H1 (cell line): ENCODE results near the gene NDUFA7. TPM values are rescaled to one million over a fixed set of nuclear protein-coding genes. Genes with fewer than 3 reads are reported as not detected.

Experiments used
- CTCF ChIA-PET: fragments of 300-600 bp; sonication (Branson Sonifier 250); formaldehyde crosslinking; loops from one replicate; lab custom pipeline; 2021; ENCODE audit not compliant: partially characterized antibody; lab: Charles Lee
- POLR2A ChIA-PET: fragments of 300-600 bp; sonication (Branson Sonifier 250); formaldehyde crosslinking; loops from one replicate; lab custom pipeline; 2021; ENCODE audit warnings: inconsistent platforms; ENCODE audit not compliant: partially characterized antibody; lab: Charles Lee
- DNase-seq, 2 experiments: peaks; one replicate each; pipeline versions ENCODE4 v3.0.0 to v3.0.0-alpha.2; 2010 to 2022; ENCODE audit warnings: low spot score in 2 of 2, low read depth in 1 of 2, mixed read lengths in 1 of 2
- FAIRE-seq: peaks from 2 replicates; lab custom pipeline; 2011; peaks lifted over from hg19 to GRCh38; lab: Jason Lieb, UNC
- H2AFZ ChIP-seq: 2 replicates; pipeline ENCODE4 v1.8.1; 2012; ENCODE audit warnings: low read length, inconsistent platforms
- H2AK5ac ChIP-seq: 2 replicates; pipeline ENCODE4 v1.6.1; 2013; ENCODE audit warnings: low read depth, low read length
- H2BK120ac ChIP-seq: replicated peaks from 2 replicates; pipeline ENCODE3; 2013; ENCODE audit warnings: low read depth, low read length, inconsistent platforms
- H2BK12ac ChIP-seq: 2 replicates; pipeline ENCODE4 v1.6.1; 2013; ENCODE audit warnings: low read depth, low read length
- H2BK15ac ChIP-seq: 2 replicates; pipeline ENCODE4 v1.6.1; 2013; ENCODE audit warnings: low read length
- H2BK20ac ChIP-seq: 2 replicates; pipeline ENCODE4 v1.6.1; 2013; ENCODE audit warnings: low read length
- H2BK5ac ChIP-seq: 2 replicates; pipeline ENCODE4 v1.6.1; 2013; ENCODE audit warnings: low read depth, low read length
- H3K14ac ChIP-seq: 2 replicates; pipeline ENCODE4 v1.6.1; 2013; ENCODE audit warnings: inconsistent platforms; ENCODE audit not compliant: insufficient read length
- H3K18ac ChIP-seq: 2 replicates; pipeline ENCODE4 v1.6.1; 2013; ENCODE audit warnings: low read length; ENCODE audit errors: extremely low read depth
- H3K23ac ChIP-seq: 2 replicates; pipeline ENCODE4 v1.6.1; 2013; ENCODE audit warnings: inconsistent platforms; ENCODE audit not compliant: insufficient read length
- H3K23me2 ChIP-seq: 2 replicates; pipeline ENCODE4 v1.6.1; 2013; ENCODE audit warnings: low read depth, low read length
- H3K27ac ChIP-seq: 2 replicates; pipeline ENCODE4 v1.6.1; 2011; ENCODE audit warnings: low read depth, low read length, inconsistent platforms
- H3K27me3 ChIP-seq, 4 experiments: replicated peaks in 1 of 4; 1 replicate in 1 of 4; 2 replicates in 3 of 4; pipeline versions ENCODE4 v1.6.1 to v1.8.1; 2011 to 2013; ENCODE audit warnings: low read length in 3 of 4, mild to moderate bottlenecking in 3 of 4, inconsistent platforms in 2 of 4, mixed read lengths in 2 of 4, moderate library complexity in 1 of 4; ENCODE audit not compliant: control insufficient read depth in 3 of 4, insufficient read depth in 3 of 4; ENCODE audit errors: extremely low read depth in 1 of 4
- H3K36me3 ChIP-seq, 4 experiments: 2 replicates each; pipeline versions ENCODE4 v1.6.1 to v1.8.1; 2011 to 2013; ENCODE audit warnings: mild to moderate bottlenecking in 4 of 4, low read length in 3 of 4, moderate library complexity in 2 of 4, control low read depth in 1 of 4, inconsistent platforms in 1 of 4; ENCODE audit not compliant: insufficient read depth in 4 of 4, control insufficient read depth in 2 of 4
- H3K4ac ChIP-seq: replicated peaks from 2 replicates; pipeline ENCODE3; 2013; ENCODE audit warnings: low read length, low read depth, mixed read lengths, inconsistent platforms; ENCODE audit not compliant: insufficient read length
- H3K4me1 ChIP-seq, 4 experiments: replicated peaks in 1 of 4; 1 replicate in 1 of 4; 2 replicates in 3 of 4; pipeline versions ENCODE4 v1.6.1 to v1.8.1; 2011 to 2013; ENCODE audit warnings: low read length in 3 of 4, inconsistent platforms in 2 of 4, mixed read lengths in 1 of 4; ENCODE audit not compliant: insufficient read depth in 4 of 4, control insufficient read depth in 3 of 4
- H3K4me2 ChIP-seq, 2 experiments: 2 replicates each; pipeline versions ENCODE4 v1.6.1 to v1.8.1; 2011 to 2013; ENCODE audit warnings: low read depth in 2 of 2, low read length in 2 of 2, control low read depth in 1 of 2, inconsistent platforms in 1 of 2, mild to moderate bottlenecking in 1 of 2; ENCODE audit not compliant: insufficient read depth in 1 of 2
- H3K4me3 ChIP-seq, 4 experiments: fragments of 200-600, 300-600 bp in 1 of 4; sonication (generic), shearing (Covaris generic), sonication (Bioruptor Twin) in 1 of 4; 2 replicates each; pipeline versions ENCODE4 v1.5.1 to v1.8.1; 2011 to 2016; ENCODE audit warnings: low read length in 4 of 4, low read depth in 3 of 4, control low read depth in 2 of 4, inconsistent platforms in 2 of 4, mild to moderate bottlenecking in 2 of 4, mixed read lengths in 1 of 4, moderate library complexity in 1 of 4; ENCODE audit not compliant: insufficient read depth in 2 of 4; ENCODE audit errors: extremely low read depth in 1 of 4
- H3K56ac ChIP-seq: replicated peaks from 2 replicates; pipeline ENCODE3; 2013; ENCODE audit warnings: low read depth, mild to moderate bottlenecking, mixed read lengths, low read length, inconsistent platforms; ENCODE audit not compliant: insufficient read length
- H3K79me1 ChIP-seq: 2 replicates; pipeline ENCODE4 v1.6.1; 2013; ENCODE audit warnings: low read depth, low read length, control low read depth
- H3K79me2 ChIP-seq, 2 experiments: 2 replicates each; pipeline versions ENCODE4 v1.6.1 to v1.8.1; 2012 to 2013; ENCODE audit warnings: low read length in 2 of 2, mild to moderate bottlenecking in 2 of 2, inconsistent platforms in 1 of 2; ENCODE audit not compliant: insufficient read depth in 2 of 2, control insufficient read depth in 1 of 2
- H3K9ac ChIP-seq, 4 experiments: replicated peaks in 1 of 4; 1 replicate in 1 of 4; 2 replicates in 3 of 4; pipeline versions ENCODE4 v1.6.1 to v1.8.1; 2011 to 2013; ENCODE audit warnings: low read depth in 3 of 4, low read length in 3 of 4, control low read depth in 2 of 4, mild to moderate bottlenecking in 2 of 4, moderate library complexity in 2 of 4, inconsistent platforms in 1 of 4; ENCODE audit errors: extremely low read depth in 1 of 4
- H3K9me3 ChIP-seq, 2 experiments: 2 replicates each; pipeline versions ENCODE4 v1.6.1 to v1.8.1; 2012 to 2013; ENCODE audit warnings: mild to moderate bottlenecking in 2 of 2, moderate library complexity in 2 of 2, control low read depth in 1 of 2, inconsistent platforms in 1 of 2, low read depth in 1 of 2, low read length in 1 of 2, mixed read lengths in 1 of 2; ENCODE audit not compliant: insufficient read depth in 2 of 2
- H4K20me1 ChIP-seq, 2 experiments: replicated peaks in 1 of 2; 2 replicates each; pipeline versions ENCODE3 to v1.8.1; 2011 to 2013; ENCODE audit warnings: inconsistent platforms in 2 of 2, low read length in 2 of 2, mild to moderate bottlenecking in 1 of 2; ENCODE audit not compliant: insufficient read depth in 2 of 2, control insufficient read depth in 1 of 2
- H4K5ac ChIP-seq: 2 replicates; pipeline ENCODE4 v1.6.1; 2013; ENCODE audit warnings: low read length, low read depth, mixed read lengths, inconsistent platforms; ENCODE audit not compliant: insufficient read length
- H4K8ac ChIP-seq: 2 replicates; pipeline ENCODE4 v1.8.0; 2013; ENCODE audit warnings: mild to moderate bottlenecking, moderate library complexity, low read length, inconsistent platforms; ENCODE audit not compliant: insufficient read depth; ENCODE audit errors: extremely low read depth
- H4K91ac ChIP-seq: replicated peaks from 2 replicates; pipeline ENCODE3; 2013; ENCODE audit warnings: low read length, mixed read lengths, inconsistent platforms; ENCODE audit not compliant: insufficient read length
- BRCA1 ChIP-seq: IDR thresholded peaks from 2 replicates; pipeline ENCODE4 v1.6.1; 2012; ENCODE audit warnings: low read depth, low read length, improper control_type of control experiment
- CBX5 ChIP-seq: fragments of 300-800, 300-1000 bp; sonication (generic); IDR thresholded peaks from 2 replicates; pipeline ENCODE4 v1.7.1; 2016; ENCODE audit warnings: antibody characterized with exemption, low read length, low read depth
- CTBP2 ChIP-seq: IDR thresholded peaks from 2 replicates; pipeline ENCODE4 v1.7.0; 2011; ENCODE audit warnings: borderline replicate concordance, mild to moderate bottlenecking, moderate library complexity, mixed read lengths, low read length; ENCODE audit not compliant: insufficient read depth, insufficient read length
- EZH2 ChIP-seq: fragments of 200-600 bp; sonication (generic); IDR thresholded peaks from 2 replicates; pipeline ENCODE4 v1.7.1; 2012; ENCODE audit warnings: low read depth, mild to moderate bottlenecking, moderate library complexity, low read length, inconsistent platforms; ENCODE audit not compliant: severe bottlenecking
- JUN ChIP-seq: IDR thresholded peaks from 2 replicates; pipeline ENCODE4 v1.6.1; 2011; ENCODE audit warnings: low read depth, mild to moderate bottlenecking, improper control_type of control experiment, low read length
- KDM1A ChIP-seq: fragments of 200-600, 300-600 bp; sonication (generic); IDR thresholded peaks from 2 replicates; pipeline ENCODE4 v1.7.1; 2016; ENCODE audit warnings: mild to moderate bottlenecking, low read length, borderline replicate concordance
- NANOG ChIP-seq: IDR thresholded peaks from 2 replicates; pipeline ENCODE4 v1.6.1; 2011; ENCODE audit warnings: low read length, low read depth, mild to moderate bottlenecking, inconsistent platforms; ENCODE audit not compliant: insufficient read depth, poor library complexity, severe bottlenecking
- POLR2A ChIP-seq, 2 experiments: IDR thresholded peaks; 1 replicate in 1 of 2; 2 replicates in 1 of 2; pipeline ENCODE4 v1.6.1; 2011; ENCODE audit warnings: low read depth in 2 of 2, low read length in 2 of 2, mild to moderate bottlenecking in 2 of 2; ENCODE audit errors: control extremely low read depth in 1 of 2
- POLR2AphosphoS5 ChIP-seq: IDR thresholded peaks from 2 replicates; pipeline ENCODE4 v1.6.1; 2011; ENCODE audit warnings: low read depth, low read length
- POU5F1 ChIP-seq: IDR thresholded peaks from 2 replicates; pipeline ENCODE4 v1.6.1; 2011; ENCODE audit warnings: low read depth, mild to moderate bottlenecking, low read length, moderate library complexity
- SP1 ChIP-seq: IDR thresholded peaks from 2 replicates; pipeline ENCODE4 v1.6.1; 2011; ENCODE audit warnings: low read depth, low read length
- SRF ChIP-seq: IDR thresholded peaks from 2 replicates; pipeline ENCODE4 v1.6.1; 2011; ENCODE audit warnings: mild to moderate bottlenecking, low read depth, low read length, moderate library complexity
- TAF1 ChIP-seq: IDR thresholded peaks from 2 replicates; pipeline ENCODE4 v1.6.1; 2011; ENCODE audit warnings: mild to moderate bottlenecking, low read depth, low read length
- whole genome bisulfite sequencing, 2 experiments: shearing (Covaris generic) in 1 of 2; methylation state at CpG; one replicate each; pipeline versions ENCODE4 v1.1.6 to v1.1.7; 2013 to 2015; ENCODE audit warnings: low lambda C conversion rate in 2 of 2, mixed read lengths in 2 of 2, inconsistent platforms in 1 of 2, low coverage in 1 of 2, missing lambda C conversion rate in 1 of 2; ENCODE audit not compliant: insufficient replicate concordance in 2 of 2, insufficient coverage in 1 of 2, insufficient read length in 1 of 2; ENCODE audit errors: extremely low coverage in 1 of 2, missing lambda C conversion rate in 1 of 2; 5-methylcytosine and 5-hydroxymethylcytosine counted together
- polyA plus RNA-seq, 7 experiments: library from polyadenylated mRNA; depleted of rRNA in 3 of 7; stranded (reverse) in 5 of 7; unstranded in 2 of 7; fragments of >200 nt in 5 of 7; fragments of 200-250 nt in 2 of 7; gene quantifications; 1 replicate in 5 of 7; 2 replicates in 1 of 7; 4 replicates in 1 of 7; pipeline versions ENCODE4 v1.2.1 to v1.2.3, GENCODE V29; 2011 to 2013; ENCODE audit warnings: missing spikeins in 2 of 7, mixed read lengths in 2 of 7
- total RNA-seq: library from RNA; stranded (reverse); fragmentation: NEBNext Ultra II Directional; extraction: Animal tissue kit (Norgen Biotek cat#: 25700); gene quantifications from 2 replicates; pipeline ENCODE4 v1.2.1, GENCODE V29; 2021
- TF ChIP-seq, protein P1 (sequence below): IDR thresholded peaks from 2 replicates; pipeline ENCODE4 v1.6.1; 2012; ENCODE audit warnings: inconsistent platforms

NDUFA7 gene
- total and polyA plus RNA-seq, 2 of the 8 experiments (the other 6 are each of a cell fraction or from before 2014, with no cell fraction given) = 54.4 to 286 TPM

DNA sequence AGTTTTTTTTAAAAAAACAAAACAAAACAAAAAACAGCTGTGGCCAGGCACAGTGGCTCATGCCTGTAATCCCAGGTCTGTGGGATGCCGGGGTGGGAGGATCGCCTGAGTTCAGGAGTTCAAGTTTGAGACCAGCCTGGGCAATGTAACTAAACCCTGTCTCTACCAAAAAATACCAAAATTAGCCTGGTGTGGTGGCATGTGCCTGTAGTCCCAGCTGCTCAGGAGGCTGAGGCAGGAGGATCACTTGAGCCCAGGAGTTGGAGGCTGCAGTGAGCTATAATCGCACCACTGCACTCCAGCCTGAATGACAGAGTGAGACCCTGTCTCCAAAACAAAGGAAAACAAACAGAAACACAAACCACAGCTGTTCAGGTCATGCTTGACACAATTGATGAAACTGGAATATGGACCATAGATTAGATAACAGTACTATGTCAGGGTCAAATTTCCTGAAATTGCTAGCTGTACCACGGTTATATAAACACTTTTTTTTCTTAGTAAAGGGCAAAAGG, 35.9 kb upstream of the NDUFA7 start:
- no peak overlapping the region for H3K27ac ChIP-seq
- no peaks in the 10 kb centered on the region for H3K9me3 ChIP-seq
- H3K79me2 ChIP-seq = no peaks in the 10 kb centered on the region
- no peak overlapping the region for H4K5ac ChIP-seq
- H3K4me1 ChIP-seq = peaks cover 0 to 4% (median 2%) of the 10 kb centered on the region in 4 experiments; a peak in 3 of 7 replicates
- H3K4ac ChIP-seq = no peak overlapping the region
- H3K14ac ChIP-seq = no peak overlapping the region
- no peak overlapping the region for H2BK5ac ChIP-seq
- no peak overlapping the region for H3K9ac ChIP-seq
- no peak overlapping the region for H4K8ac ChIP-seq
- no peak overlapping the region for H2AK5ac ChIP-seq
- no peak overlapping the region for H4K91ac ChIP-seq
- no peak overlapping the region for H2BK120ac ChIP-seq
- no peak for DNase-seq
- POLR2A ChIA-PET = interaction anchor here (0.8 to 1.3 kb wide), 6 partner anchors 10 to 45 kb away, joined by 3 read pairs; partner anchors contain the start of genes KANK3, NDUFA7 and RPS28
- H3K23ac ChIP-seq = no peak overlapping the region
- no peaks in the 10 kb centered on the region for H3K79me1 ChIP-seq
- no peak overlapping the region for H3K4me2 ChIP-seq
- H2AFZ ChIP-seq = no peak overlapping the region
- H4K20me1 ChIP-seq = no peaks in the 10 kb centered on the region
- H2BK15ac ChIP-seq = no peak overlapping the region
- CTCF ChIA-PET = interaction anchor here (0.6 to 6.6 kb wide), 5 partner anchors 15 to 137 kb away, joined by 3 to 68 read pairs (median 4); partner anchors contain the start of gene KANK3
- H3K36me3 ChIP-seq = no peaks in the 10 kb centered on the region
- no peaks in the 10 kb centered on the region for H3K23me2 ChIP-seq
- no peak for FAIRE-seq
- H3K4me3 ChIP-seq = no peak overlapping the region
- no peak overlapping the region for H3K56ac ChIP-seq
- WGBS, 2 experiments = 92% methylated on average over 4 of the region's 4 CpGs; no CpG with 5 or more reads in 1 of the 2 experiments
- H3K18ac ChIP-seq = no peak overlapping the region
- no peak overlapping the region for H2BK12ac ChIP-seq
- no peak overlapping the region for H2BK20ac ChIP-seq
- peaks cover 0 to 3% (median 1%) of the 10 kb centered on the region in 4 experiments; a peak in 2 of 7 replicates for H3K27me3 ChIP-seq
- TF ChIP-seq SRF = no peak
- TF ChIP-seq NANOG = no peak
- no peak for TF ChIP-seq CBX5
- TF ChIP-seq BRCA1 = no peak
- no peak for TF ChIP-seq POLR2A (IDR thresholded peaks at IDR 0.05; ENCODE audit: control extremely low read depth in 1 of 2, low read depth in 2 of 2, low read length in 2 of 2)
- no peak for TF ChIP-seq POU5F1
- TF ChIP-seq CTBP2 = no peak
- no peak for TF ChIP-seq JUN
- TF ChIP-seq EZH2 = no peak
- no peak for TF ChIP-seq POLR2AphosphoS5
- TF ChIP-seq TAF1 = no peak
- TF ChIP-seq SP1 = no peak
- no peak for TF ChIP-seq KDM1A
- TF ChIP-seq, protein P1, sequence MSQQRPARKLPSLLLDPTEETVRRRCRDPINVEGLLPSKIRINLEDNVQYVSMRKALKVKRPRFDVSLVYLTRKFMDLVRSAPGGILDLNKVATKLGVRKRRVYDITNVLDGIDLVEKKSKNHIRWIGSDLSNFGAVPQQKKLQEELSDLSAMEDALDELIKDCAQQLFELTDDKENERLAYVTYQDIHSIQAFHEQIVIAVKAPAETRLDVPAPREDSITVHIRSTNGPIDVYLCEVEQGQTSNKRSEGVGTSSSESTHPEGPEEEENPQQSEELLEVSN = no peak
